H1 (cell line): ENCODE measurements around the gene HS6ST2. TPM values are rescaled to one million over a fixed set of nuclear protein-coding genes. Genes with fewer than 3 reads are reported as not detected.
A peak's percentile ranks its signal among the peaks of the same experiment; 100 is the strongest.

Experiments used
- CTCF ChIA-PET: fragments of 300-600 bp; sonication (Branson Sonifier 250); formaldehyde crosslinking; loops from one replicate; lab custom pipeline; 2021; ENCODE audit not compliant: partially characterized antibody; lab: Charles Lee
- POLR2A ChIA-PET: fragments of 300-600 bp; sonication (Branson Sonifier 250); formaldehyde crosslinking; loops from one replicate; lab custom pipeline; 2021; ENCODE audit warnings: inconsistent platforms; ENCODE audit not compliant: partially characterized antibody; lab: Charles Lee
- DNase-seq, 2 experiments: peaks; one replicate each; pipeline versions ENCODE4 v3.0.0 to v3.0.0-alpha.2; 2010 to 2022; ENCODE audit warnings: low spot score in 2 of 2, low read depth in 1 of 2, mixed read lengths in 1 of 2
- FAIRE-seq: peaks from 2 replicates; lab custom pipeline; 2011; peaks lifted over from hg19 to GRCh38; lab: Jason Lieb, UNC
- H2AFZ ChIP-seq: 2 replicates; pipeline ENCODE4 v1.8.1; 2012; ENCODE audit warnings: low read length, inconsistent platforms
- H2AK5ac ChIP-seq: 2 replicates; pipeline ENCODE4 v1.6.1; 2013; ENCODE audit warnings: low read depth, low read length
- H2BK120ac ChIP-seq: replicated peaks from 2 replicates; pipeline ENCODE3; 2013; ENCODE audit warnings: low read depth, low read length, inconsistent platforms
- H2BK12ac ChIP-seq: 2 replicates; pipeline ENCODE4 v1.6.1; 2013; ENCODE audit warnings: low read depth, low read length
- H2BK15ac ChIP-seq: 2 replicates; pipeline ENCODE4 v1.6.1; 2013; ENCODE audit warnings: low read length
- H2BK20ac ChIP-seq: 2 replicates; pipeline ENCODE4 v1.6.1; 2013; ENCODE audit warnings: low read length
- H2BK5ac ChIP-seq: 2 replicates; pipeline ENCODE4 v1.6.1; 2013; ENCODE audit warnings: low read depth, low read length
- H3K14ac ChIP-seq: 2 replicates; pipeline ENCODE4 v1.6.1; 2013; ENCODE audit warnings: inconsistent platforms; ENCODE audit not compliant: insufficient read length
- H3K18ac ChIP-seq: 2 replicates; pipeline ENCODE4 v1.6.1; 2013; ENCODE audit warnings: low read length; ENCODE audit errors: extremely low read depth
- H3K23ac ChIP-seq: 2 replicates; pipeline ENCODE4 v1.6.1; 2013; ENCODE audit warnings: inconsistent platforms; ENCODE audit not compliant: insufficient read length
- H3K23me2 ChIP-seq: 2 replicates; pipeline ENCODE4 v1.6.1; 2013; ENCODE audit warnings: low read depth, low read length
- H3K27ac ChIP-seq: 2 replicates; pipeline ENCODE4 v1.6.1; 2011; ENCODE audit warnings: low read depth, low read length, inconsistent platforms
- H3K27me3 ChIP-seq, 4 experiments: replicated peaks in 1 of 4; 1 replicate in 1 of 4; 2 replicates in 3 of 4; pipeline versions ENCODE4 v1.6.1 to v1.8.1; 2011 to 2013; ENCODE audit warnings: low read length in 3 of 4, mild to moderate bottlenecking in 3 of 4, inconsistent platforms in 2 of 4, mixed read lengths in 2 of 4, moderate library complexity in 1 of 4; ENCODE audit not compliant: control insufficient read depth in 3 of 4, insufficient read depth in 3 of 4; ENCODE audit errors: extremely low read depth in 1 of 4
- H3K36me3 ChIP-seq, 4 experiments: 2 replicates each; pipeline versions ENCODE4 v1.6.1 to v1.8.1; 2011 to 2013; ENCODE audit warnings: mild to moderate bottlenecking in 4 of 4, low read length in 3 of 4, moderate library complexity in 2 of 4, control low read depth in 1 of 4, inconsistent platforms in 1 of 4; ENCODE audit not compliant: insufficient read depth in 4 of 4, control insufficient read depth in 2 of 4
- H3K4ac ChIP-seq: replicated peaks from 2 replicates; pipeline ENCODE3; 2013; ENCODE audit warnings: low read length, low read depth, mixed read lengths, inconsistent platforms; ENCODE audit not compliant: insufficient read length
- H3K4me1 ChIP-seq, 4 experiments: replicated peaks in 1 of 4; 1 replicate in 1 of 4; 2 replicates in 3 of 4; pipeline versions ENCODE4 v1.6.1 to v1.8.1; 2011 to 2013; ENCODE audit warnings: low read length in 3 of 4, inconsistent platforms in 2 of 4, mixed read lengths in 1 of 4; ENCODE audit not compliant: insufficient read depth in 4 of 4, control insufficient read depth in 3 of 4
- H3K4me2 ChIP-seq, 2 experiments: 2 replicates each; pipeline versions ENCODE4 v1.6.1 to v1.8.1; 2011 to 2013; ENCODE audit warnings: low read depth in 2 of 2, low read length in 2 of 2, control low read depth in 1 of 2, inconsistent platforms in 1 of 2, mild to moderate bottlenecking in 1 of 2; ENCODE audit not compliant: insufficient read depth in 1 of 2
- H3K4me3 ChIP-seq, 4 experiments: fragments of 200-600, 300-600 bp in 1 of 4; sonication (generic), shearing (Covaris generic), sonication (Bioruptor Twin) in 1 of 4; 2 replicates each; pipeline versions ENCODE4 v1.5.1 to v1.8.1; 2011 to 2016; ENCODE audit warnings: low read length in 4 of 4, low read depth in 3 of 4, control low read depth in 2 of 4, inconsistent platforms in 2 of 4, mild to moderate bottlenecking in 2 of 4, mixed read lengths in 1 of 4, moderate library complexity in 1 of 4; ENCODE audit not compliant: insufficient read depth in 2 of 4; ENCODE audit errors: extremely low read depth in 1 of 4
- H3K56ac ChIP-seq: replicated peaks from 2 replicates; pipeline ENCODE3; 2013; ENCODE audit warnings: low read depth, mild to moderate bottlenecking, mixed read lengths, low read length, inconsistent platforms; ENCODE audit not compliant: insufficient read length
- H3K79me1 ChIP-seq: 2 replicates; pipeline ENCODE4 v1.6.1; 2013; ENCODE audit warnings: low read depth, low read length, control low read depth
- H3K79me2 ChIP-seq, 2 experiments: 2 replicates each; pipeline versions ENCODE4 v1.6.1 to v1.8.1; 2012 to 2013; ENCODE audit warnings: low read length in 2 of 2, mild to moderate bottlenecking in 2 of 2, inconsistent platforms in 1 of 2; ENCODE audit not compliant: insufficient read depth in 2 of 2, control insufficient read depth in 1 of 2
- H3K9ac ChIP-seq, 4 experiments: replicated peaks in 1 of 4; 1 replicate in 1 of 4; 2 replicates in 3 of 4; pipeline versions ENCODE4 v1.6.1 to v1.8.1; 2011 to 2013; ENCODE audit warnings: low read depth in 3 of 4, low read length in 3 of 4, control low read depth in 2 of 4, mild to moderate bottlenecking in 2 of 4, moderate library complexity in 2 of 4, inconsistent platforms in 1 of 4; ENCODE audit errors: extremely low read depth in 1 of 4
- H3K9me3 ChIP-seq, 2 experiments: 2 replicates each; pipeline versions ENCODE4 v1.6.1 to v1.8.1; 2012 to 2013; ENCODE audit warnings: mild to moderate bottlenecking in 2 of 2, moderate library complexity in 2 of 2, control low read depth in 1 of 2, inconsistent platforms in 1 of 2, low read depth in 1 of 2, low read length in 1 of 2, mixed read lengths in 1 of 2; ENCODE audit not compliant: insufficient read depth in 2 of 2
- H4K20me1 ChIP-seq, 2 experiments: replicated peaks in 1 of 2; 2 replicates each; pipeline versions ENCODE3 to v1.8.1; 2011 to 2013; ENCODE audit warnings: inconsistent platforms in 2 of 2, low read length in 2 of 2, mild to moderate bottlenecking in 1 of 2; ENCODE audit not compliant: insufficient read depth in 2 of 2, control insufficient read depth in 1 of 2
- H4K5ac ChIP-seq: 2 replicates; pipeline ENCODE4 v1.6.1; 2013; ENCODE audit warnings: low read length, low read depth, mixed read lengths, inconsistent platforms; ENCODE audit not compliant: insufficient read length
- H4K8ac ChIP-seq: 2 replicates; pipeline ENCODE4 v1.8.0; 2013; ENCODE audit warnings: mild to moderate bottlenecking, moderate library complexity, low read length, inconsistent platforms; ENCODE audit not compliant: insufficient read depth; ENCODE audit errors: extremely low read depth
- H4K91ac ChIP-seq: replicated peaks from 2 replicates; pipeline ENCODE3; 2013; ENCODE audit warnings: low read length, mixed read lengths, inconsistent platforms; ENCODE audit not compliant: insufficient read length
- ASH2L ChIP-seq: fragments of 200-600, 300-600 bp; sonication (generic); IDR thresholded peaks from one replicate; pipeline ENCODE4 v1.7.1; 2017; ENCODE audit warnings: low read length
- KDM5A ChIP-seq: fragments of 200-600 bp; IDR thresholded peaks from 2 replicates; pipeline ENCODE4 v1.7.1; 2012; ENCODE audit warnings: mild to moderate bottlenecking, low read length, inconsistent platforms, mixed read lengths
- WGBS, 2 experiments: shearing (Covaris generic) in 1 of 2; methylation state at CpG; one replicate each; pipeline versions ENCODE4 v1.1.6 to v1.1.7; 2013 to 2015; ENCODE audit warnings: low lambda C conversion rate in 2 of 2, mixed read lengths in 2 of 2, inconsistent platforms in 1 of 2, low coverage in 1 of 2, missing lambda C conversion rate in 1 of 2; ENCODE audit not compliant: insufficient replicate concordance in 2 of 2, insufficient coverage in 1 of 2, insufficient read length in 1 of 2; ENCODE audit errors: extremely low coverage in 1 of 2, missing lambda C conversion rate in 1 of 2; 5-methylcytosine and 5-hydroxymethylcytosine counted together
- polyA plus RNA-seq, 7 experiments: library from polyadenylated mRNA; depleted of rRNA in 3 of 7; stranded (reverse) in 5 of 7; unstranded in 2 of 7; fragments of >200 nt in 5 of 7; fragments of 200-250 nt in 2 of 7; gene quantifications; 1 replicate in 5 of 7; 2 replicates in 1 of 7; 4 replicates in 1 of 7; pipeline versions ENCODE4 v1.2.1 to v1.2.3, GENCODE V29; 2011 to 2013; ENCODE audit warnings: missing spikeins in 2 of 7, mixed read lengths in 2 of 7
- total RNA-seq: library from RNA; stranded (reverse); fragmentation: NEBNext Ultra II Directional; extraction: Animal tissue kit (Norgen Biotek cat#: 25700); gene quantifications from 2 replicates; pipeline ENCODE4 v1.2.1, GENCODE V29; 2021
- TF ChIP-seq, protein P1 (sequence below), 3 experiments: IDR thresholded peaks; 1 replicate in 2 of 3; 2 replicates in 1 of 3; pipeline versions ENCODE4 v1.5.1 to v1.6.1; 2011; ENCODE audit warnings: low read length in 3 of 3, mild to moderate bottlenecking in 3 of 3, inconsistent platforms in 2 of 3, low read depth in 1 of 3, moderate library complexity in 1 of 3; ENCODE audit not compliant: insufficient read depth in 1 of 3; ENCODE audit errors: control extremely low read depth in 1 of 3

The HS6ST2 gene
- total and polyA plus RNA-seq, 2 of the 8 experiments (the other 6 are each of a cell fraction or from before 2014, with no cell fraction given), result 3.9 TPM

DNA sequence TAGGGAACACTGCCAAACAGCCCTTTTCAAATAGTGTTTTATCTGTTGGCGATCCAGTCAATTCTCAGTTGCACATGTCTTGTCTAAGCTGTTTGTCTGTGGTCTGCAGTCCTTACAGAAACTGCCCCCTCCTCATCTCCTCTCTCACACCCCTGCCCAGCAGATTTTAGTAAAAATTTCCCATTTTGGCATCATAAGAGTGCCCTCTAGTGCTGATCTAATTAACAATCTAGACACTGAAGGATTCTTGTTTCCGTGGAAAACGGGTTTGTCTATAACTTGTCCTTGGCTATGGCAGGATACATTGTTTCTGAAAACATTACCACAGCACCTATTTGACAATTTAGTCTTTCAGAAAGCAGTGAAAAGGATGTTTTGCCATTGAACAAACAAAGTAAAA is 242.4 kb downstream of the HS6ST2 start:
- H3K79me2 ChIP-seq, result no peaks in the 10 kb centered on the region
- H4K8ac ChIP-seq, result no peak overlapping the region
- H3K14ac ChIP-seq, result no peak overlapping the region
- no peak overlapping the region for H3K4ac ChIP-seq
- H3K4me2 ChIP-seq, result no peak overlapping the region
- no peak overlapping the region for H2BK12ac ChIP-seq
- 48% methylated on average over 3 of the region's 3 CpGs; no CpG with 5 or more reads in 1 of the 2 experiments for WGBS, 2 experiments
- POLR2A ChIA-PET, result no interaction called here
- CTCF ChIA-PET, result interaction anchor here (0.8 to 1.7 kb wide), 14 partner anchors 10 to 101 kb away, joined by 3 to 7 read pairs (median 4); no protein-coding TSS in a partner anchor
- no peak overlapping the region for H3K56ac ChIP-seq
- peak; percentile 78 for FAIRE-seq
- H4K91ac ChIP-seq, result no peak overlapping the region
- no peak overlapping the region for H3K27ac ChIP-seq
- H3K79me1 ChIP-seq, result no peaks in the 10 kb centered on the region
- no peak overlapping the region for H2BK5ac ChIP-seq
- H2AK5ac ChIP-seq, result no peak overlapping the region
- H3K4me1 ChIP-seq, result no peaks in the 10 kb centered on the region
- no peaks in the 10 kb centered on the region for H4K20me1 ChIP-seq
- DNase-seq, result no peak
- H3K4me3 ChIP-seq, result no peak overlapping the region
- no peak overlapping the region for H3K18ac ChIP-seq
- no peaks in the 10 kb centered on the region for H3K36me3 ChIP-seq
- no peak overlapping the region for H4K5ac ChIP-seq
- H2BK15ac ChIP-seq, result no peak overlapping the region
- no peaks in the 10 kb centered on the region for H3K23me2 ChIP-seq
- H3K23ac ChIP-seq, result no peak overlapping the region
- no peak overlapping the region for H3K9ac ChIP-seq
- no peaks in the 10 kb centered on the region for H3K27me3 ChIP-seq
- no peak overlapping the region for H2BK20ac ChIP-seq
- H3K9me3 ChIP-seq, result no peaks in the 10 kb centered on the region
- no peak overlapping the region for H2BK120ac ChIP-seq
- no peak overlapping the region for H2AFZ ChIP-seq
- no peak for TF ChIP-seq ASH2L
- TF ChIP-seq KDM5A, result no peak
- TF ChIP-seq, protein P1, sequence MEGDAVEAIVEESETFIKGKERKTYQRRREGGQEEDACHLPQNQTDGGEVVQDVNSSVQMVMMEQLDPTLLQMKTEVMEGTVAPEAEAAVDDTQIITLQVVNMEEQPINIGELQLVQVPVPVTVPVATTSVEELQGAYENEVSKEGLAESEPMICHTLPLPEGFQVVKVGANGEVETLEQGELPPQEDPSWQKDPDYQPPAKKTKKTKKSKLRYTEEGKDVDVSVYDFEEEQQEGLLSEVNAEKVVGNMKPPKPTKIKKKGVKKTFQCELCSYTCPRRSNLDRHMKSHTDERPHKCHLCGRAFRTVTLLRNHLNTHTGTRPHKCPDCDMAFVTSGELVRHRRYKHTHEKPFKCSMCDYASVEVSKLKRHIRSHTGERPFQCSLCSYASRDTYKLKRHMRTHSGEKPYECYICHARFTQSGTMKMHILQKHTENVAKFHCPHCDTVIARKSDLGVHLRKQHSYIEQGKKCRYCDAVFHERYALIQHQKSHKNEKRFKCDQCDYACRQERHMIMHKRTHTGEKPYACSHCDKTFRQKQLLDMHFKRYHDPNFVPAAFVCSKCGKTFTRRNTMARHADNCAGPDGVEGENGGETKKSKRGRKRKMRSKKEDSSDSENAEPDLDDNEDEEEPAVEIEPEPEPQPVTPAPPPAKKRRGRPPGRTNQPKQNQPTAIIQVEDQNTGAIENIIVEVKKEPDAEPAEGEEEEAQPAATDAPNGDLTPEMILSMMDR (IDR thresholded peaks at IDR 0.05; ENCODE audit: control extremely low read depth in 1 of 3, insufficient read depth in 1 of 3, low read depth in 1 of 3, low read length in 3 of 3), result peak in 2 of 3 experiments; percentile 19 to 30; a peak in 2 of 4 replicates
